SH-SY5Y (cell line): ENCODE data around the gene HS3ST3B1.

Source experiments
- GATA2 ChIP-seq: IDR thresholded peaks from 2 replicates; pipeline ENCODE4 v1.6.1; 2011; ENCODE audit warnings: mild to moderate bottlenecking, low read depth, low read length
- GATA3 ChIP-seq: IDR thresholded peaks from 2 replicates; pipeline ENCODE4 v1.6.1; 2011; ENCODE audit warnings: low read depth, mild to moderate bottlenecking, low read length, moderate library complexity

GRCh38 chr17:14355556-14355955 lies 54.7 kb downstream of the HS3ST3B1 start:
- no peak for TF ChIP-seq GATA2
- no peak for TF ChIP-seq GATA3
